Right atrium auricular region (tissue), 2 donors: Measurements from ENCODE around the gene CNTN4. TPM values are rescaled to one million over a fixed set of nuclear protein-coding genes. Genes with fewer than 3 reads are reported as not detected.

Experiments used
- DNase-seq: peaks from one replicate; pipeline ENCODE4 v3.0.0-alpha.2; 2019; ENCODE audit warnings: low spot score
- H3K27ac ChIP-seq, 2 donors: fragments of 200-600 bp; sonication (generic); 1 replicate in 1 of 2; 2 replicates in 1 of 2; pipeline ENCODE4 v1.5.1; 2016 to 2019
- H3K27me3 ChIP-seq, 2 donors: fragments of 200-600 bp; sonication (generic); one replicate each; pipeline versions ENCODE4 v1.5.1 to v1.6.0; 2017 to 2019
- H3K36me3 ChIP-seq: fragments of 200-600 bp; sonication (generic); one replicate; pipeline ENCODE4 v1.5.1; 2016
- H3K4me1 ChIP-seq, 2 donors: fragments of 200-600 bp; sonication (generic); one replicate each; pipeline versions ENCODE4 v1.5.1 to v1.6.0; 2017 to 2019
- H3K4me3 ChIP-seq, 2 donors: fragments of 200-600 bp; sonication (generic); 1 replicate in 1 of 2; 2 replicates in 1 of 2; pipeline ENCODE4 v1.5.1; 2017 to 2019; ENCODE audit warnings: mild to moderate bottlenecking in 1 of 2, moderate library complexity in 1 of 2
- H3K9me3 ChIP-seq, 2 donors: fragments of 200-600 bp; sonication (generic); one replicate each; pipeline ENCODE4 v1.5.1; 2019
- CTCF ChIP-seq, 2 donors: fragments of 200-600 bp; sonication (generic); IDR thresholded peaks; one replicate each; pipeline ENCODE4 v1.5.1; 2019; ENCODE audit warnings: antibody characterized with exemption in 2 of 2
- total RNA-seq, 2 donors: library from RNA; depleted of rRNA; stranded (reverse); fragments of >200 nt; gene quantifications; one replicate each; pipeline ENCODE4 v1.1.0, GENCODE V29; 2016

Gene CNTN4
- total RNA-seq, 2 donors from 2014 or later = 5.3 to 5.7 TPM

- Histone ChIP-seq H3K27ac (no peak overlapping the region), H3K27me3 (no peaks in the 10 kb centered on the region), H3K9me3 (no peaks in the 10 kb centered on the region), H3K4me1 (no peaks in the 10 kb centered on the region), H3K36me3 (no peaks in the 10 kb centered on the region), H3K4me3 (no peak overlapping the region)
- no peak for TF ChIP-seq CTCF (IDR thresholded peaks at IDR 0.05)
- DNase-seq = no peak
Observed at GRCh38 chr3:2420919-2421318, 322.3 kb downstream of the CNTN4 start.

GRCh38 chr3:2423143-2423542 is 324.5 kb downstream of the CNTN4 start:
- H3K27ac ChIP-seq = no peak overlapping the region
- H3K27me3 ChIP-seq = no peaks in the 10 kb centered on the region
- no peak overlapping the region for H3K4me3 ChIP-seq
- H3K9me3 ChIP-seq = no peaks in the 10 kb centered on the region
- DNase-seq = no peak
- TF ChIP-seq CTCF (IDR thresholded peaks at IDR 0.05) = no peak
- H3K36me3 ChIP-seq = no peaks in the 10 kb centered on the region
- no peaks in the 10 kb centered on the region for H3K4me1 ChIP-seq

- no peak for TF ChIP-seq CTCF (IDR thresholded peaks at IDR 0.05)
- Histone ChIP-seq H3K4me3 (no peak overlapping the region), H3K27me3 (no peaks in the 10 kb centered on the region), H3K36me3 (no peaks in the 10 kb centered on the region), H3K4me1 (no peaks in the 10 kb centered on the region), H3K27ac (no peak overlapping the region), H3K9me3 (no peaks in the 10 kb centered on the region)
- DNase-seq = no peak
Observed at GRCh38 chr3:2441558-2441957, 342.9 kb downstream of the CNTN4 start.

GRCh38 chr3:2446146-2446545 is 347.5 kb downstream of the CNTN4 start:
- Histone ChIP-seq H3K36me3 (no peaks in the 10 kb centered on the region), H3K27ac (no peak overlapping the region), H3K27me3 (no peaks in the 10 kb centered on the region), H3K4me1 (peaks cover 0 to 5% of the 10 kb centered on the region in 2 donors), H3K9me3 (no peaks in the 10 kb centered on the region), H3K4me3 (no peak overlapping the region)
- no peak for DNase-seq
- no peak for TF ChIP-seq CTCF (IDR thresholded peaks at IDR 0.05)

- no peaks in the 10 kb centered on the region for H3K36me3 ChIP-seq
- no peaks in the 10 kb centered on the region for H3K9me3 ChIP-seq
- H3K27ac ChIP-seq = no peak overlapping the region
- H3K4me1 ChIP-seq = peaks cover 0 to 11% of the 10 kb centered on the region in 2 donors
- TF ChIP-seq CTCF (IDR thresholded peaks at IDR 0.05) = no peak
- H3K4me3 ChIP-seq = no peak overlapping the region
- no peaks in the 10 kb centered on the region for H3K27me3 ChIP-seq
- no peak for DNase-seq
Observed at GRCh38 chr3:2452249-2452648, 353.6 kb downstream of the CNTN4 start.

GRCh38 chr3:2454865-2455264 is 356.2 kb downstream of the CNTN4 start:
- DNase-seq = no peak
- no peaks in the 10 kb centered on the region for H3K27me3 ChIP-seq
- peak overlapping the region in 1 of 2 donors; percentile 69 for H3K27ac ChIP-seq
- no peak overlapping the region for H3K4me3 ChIP-seq
- no peaks in the 10 kb centered on the region for H3K36me3 ChIP-seq
- peaks cover 0 to 11% of the 10 kb centered on the region in 2 donors for H3K4me1 ChIP-seq
- TF ChIP-seq CTCF (IDR thresholded peaks at IDR 0.05) = no peak
- H3K9me3 ChIP-seq = no peaks in the 10 kb centered on the region
